Astrocyte of the cerebellum (primary cell): ENCODE results near the gene MBD3L1.

ENCODE experiments used
- DNase-seq: peaks from one replicate; pipeline ENCODE4 v3.0.0-alpha.2; 2011; ENCODE audit warnings: low read depth
- H3K4me3 ChIP-seq: 2 replicates; pipeline ENCODE4 v1.5.1; 2011; ENCODE audit warnings: mild to moderate bottlenecking, low read depth, low read length, moderate library complexity
- CTCF ChIP-seq: IDR thresholded peaks from 2 replicates; pipeline ENCODE4 v1.5.1; 2012; ENCODE audit warnings: low read length, low read depth, moderate library complexity, mild to moderate bottlenecking; ENCODE audit errors: missing control alignments
- in situ Hi-C: cut with HindIII; loops from 2 replicates; pipeline ENCODE4 v1.10.0; 2017; ENCODE audit warnings: low sequenced_read_pairs

Gene MBD3L1

GRCh38 chr19:8820234-8820633 lies 11.9 kb upstream of the MBD3L1 start:
- in situ Hi-C loops, result no loop called here
- TF ChIP-seq CTCF, result no peak
- no peak for DNase-seq
- H3K4me3 ChIP-seq, result no peak overlapping the region

- TF ChIP-seq CTCF, result no peak
- DNase-seq, result no peak
- in situ Hi-C loops, result no loop called here
- H3K4me3 ChIP-seq, result no peak overlapping the region
Measured at GRCh38 chr19:8821748-8822241, 10.4 kb upstream of the MBD3L1 start.

GRCh38 chr19:8826371-8826770 lies 5.8 kb upstream of the MBD3L1 start:
- H3K4me3 ChIP-seq, result no peak overlapping the region
- no peak for DNase-seq
- no peak for TF ChIP-seq CTCF
- in situ Hi-C loops, result no loop called here

- in situ Hi-C loops, result no loop called here
- TF ChIP-seq CTCF, result no peak
- H3K4me3 ChIP-seq, result no peak overlapping the region
- no peak for DNase-seq
Measured at GRCh38 chr19:8827277-8827676, 4.9 kb upstream of the MBD3L1 start.

- peak overlapping the region; percentile 79 for H3K4me3 ChIP-seq
- in situ Hi-C loops, result no loop called here
- TF ChIP-seq CTCF, result no peak
- DNase-seq, result no peak
Measured at GRCh38 chr19:8831373-8831772, 804 bp upstream of the MBD3L1 start.

- no peak for TF ChIP-seq CTCF
- peak overlapping the region; percentile 79 for H3K4me3 ChIP-seq
- in situ Hi-C loops, result no loop called here
- no peak for DNase-seq
Measured at GRCh38 chr19:8831832-8832131, 395 bp upstream of the MBD3L1 start.

- no peak for DNase-seq
- in situ Hi-C loops, result no loop called here
- TF ChIP-seq CTCF, result no peak
- H3K4me3 ChIP-seq, result no peak overlapping the region
Measured at GRCh38 chr19:8835446-8835845, 3.3 kb downstream of the MBD3L1 start.
